Measurements from ENCODE around the gene RFX2. TPM values are rescaled to one million over a fixed set of nuclear protein-coding genes. Genes with fewer than 3 reads are reported as not detected.

The RFX2 gene
- total RNA-seq, 1 experiment from 2014 or later = 3.7 TPM

GRCh38 chr19:6103894-6104293 is 6.4 kb downstream of the RFX2 start:
- Histone ChIP-seq H3K27ac (ENCODE audit: insufficient read length, low read depth, low read length) (no peak overlapping the region), H3K4ac (ENCODE audit: low read depth, low read length) (no peak overlapping the region), H3K79me2 (ENCODE audit: insufficient read depth, low read length) (no peaks in the 10 kb centered on the region), H3K79me1 (ENCODE audit: insufficient read depth, low read depth, low read length, poor library complexity, severe bottlenecking) (no peaks in the 10 kb centered on the region), H2AK5ac (ENCODE audit: insufficient read length, low read length) (no peak overlapping the region), H4K8ac (replicated peaks; ENCODE audit: insufficient read length, low read depth, low read length) (no peak overlapping the region), H2BK15ac (ENCODE audit: low read depth, low read length) (no peak overlapping the region), H3K23ac (ENCODE audit: insufficient read length, low read depth, low read length) (no peak overlapping the region), H3K14ac (ENCODE audit: insufficient read depth, low read length) (no peak overlapping the region), H4K91ac (ENCODE audit: insufficient read length, low read depth, low read length) (no peak overlapping the region), H3K56ac (ENCODE audit: insufficient read length, low read depth, low read length) (no peak overlapping the region), H3K4me2 (ENCODE audit: insufficient read depth, insufficient read length, low read length) (no peak overlapping the region), H3K27me3 (ENCODE audit: insufficient read depth, low read length) (peaks cover 4% of the 10 kb centered on the region; the same call in 1 of the 2 replicates), H3K18ac (ENCODE audit: insufficient read length, low read depth, low read length) (no peak overlapping the region), H4K20me1 (ENCODE audit: control insufficient read depth, insufficient read depth, insufficient read length) (no peaks in the 10 kb centered on the region), H3K9me3 (ENCODE audit: control insufficient read depth, low read depth, low read length) (no peaks in the 10 kb centered on the region), H2BK5ac (ENCODE audit: insufficient read length, low read length) (no peak overlapping the region), H4K5ac (ENCODE audit: insufficient read length, low read depth, low read length) (no peak overlapping the region), H3K23me2 (ENCODE audit: insufficient read length, low read depth, low read length, poor library complexity, severe bottlenecking) (peaks cover 5% of the 10 kb centered on the region), H2BK120ac (ENCODE audit: low read depth, low read length, poor library complexity, severe bottlenecking) (no peak overlapping the region), H2BK12ac (ENCODE audit: insufficient read length, low read depth, low read length) (no peak overlapping the region), H3T11ph (ENCODE audit: low read length) (no peak overlapping the region), H3K9ac (ENCODE audit: extremely low read depth, insufficient read length, low read length) (no peak overlapping the region), H2BK20ac (ENCODE audit: low read depth, low read length, poor library complexity, severe bottlenecking) (no peak overlapping the region), H3K4me1 (ENCODE audit: insufficient read depth, low read length) (no peaks in the 10 kb centered on the region), H2AFZ (ENCODE audit: low read length) (no peak overlapping the region)
- H3K36me3 Mint-ChIP-seq (ENCODE audit: insufficient read depth in 1 of 3, low read depth in 3 of 3) = no peaks in the 10 kb centered on the region
- no peaks in the 10 kb centered on the region for H3K9me3 Mint-ChIP-seq
- no peak for DNase-seq
- no peak overlapping the region for H3K27ac Mint-ChIP-seq
- H3K4me3 Mint-ChIP-seq = no peak overlapping the region
- peaks cover 15% of the 10 kb centered on the region in 2 experiments for H3K4me1 Mint-ChIP-seq
- WGBS (ENCODE audit: extremely low coverage, insufficient read length, low lambda C conversion rate) = no CpG with 5 or more reads among the region's 4 CpGs
- TF ChIP-seq CTCF (conservative IDR thresholded peaks at IDR 0.05) = no peak
- H3K27me3 Mint-ChIP-seq (ENCODE audit: low read depth) = peaks cover 20% of the 10 kb centered on the region
